HL-60/S4 treated with retinoic acid at 250 ng/mL for 4 days and 3 days (cell line): ENCODE measurements around the gene CERS2.
"Not testable (repeated sequence)": the region's sequence is repeated elsewhere in the genome, so short reads cannot be mapped to it uniquely, and the experiment has no call there.

Experiments used
- in situ Hi-C: fragments of 300-500 bp; cut with MboI; formaldehyde crosslinking; loops from 2 replicates; pipeline ENCODE4 v1.7.0; 2022; ENCODE audit warnings: low sequenced_read_pairs

CERS2 gene

DNA sequence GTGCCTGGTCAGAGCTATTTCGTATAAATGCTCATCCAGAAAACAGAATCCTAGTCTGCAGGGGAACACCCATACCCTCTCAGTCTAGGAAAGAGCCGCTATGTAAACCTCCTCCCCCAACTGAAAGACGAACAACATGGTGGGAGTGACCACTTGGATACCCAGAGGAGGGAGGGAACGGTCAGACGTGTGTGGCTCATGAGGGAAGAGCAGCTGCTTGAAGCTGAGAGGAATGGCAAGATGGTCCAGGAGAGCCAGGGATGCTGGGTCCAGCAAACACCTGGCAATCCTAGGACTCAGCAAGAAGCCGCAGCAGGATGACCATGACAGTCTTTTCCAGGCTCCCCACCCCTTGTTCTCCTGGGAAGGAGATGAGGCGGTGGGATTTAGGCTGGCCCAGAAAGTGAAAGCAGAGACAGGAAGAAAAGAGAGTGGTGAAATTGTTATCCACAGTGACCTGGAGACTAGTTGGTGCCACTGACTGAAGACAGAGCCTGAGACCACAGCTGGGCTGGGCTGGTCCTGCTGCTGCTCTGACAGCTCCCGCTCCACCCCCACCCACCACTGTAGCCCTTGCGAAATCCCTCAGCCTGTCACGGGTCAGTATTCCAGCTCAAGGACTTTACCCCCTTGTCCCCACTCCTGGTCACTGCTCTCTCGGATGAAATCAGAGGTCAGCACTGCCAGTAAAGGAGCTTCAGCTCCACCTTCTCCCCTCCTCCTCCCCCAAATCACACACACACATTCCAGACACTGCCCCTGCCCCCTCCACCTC is 3.6 kb downstream of the CERS2 start:
- in situ Hi-C loops = no loop called here

DNA sequence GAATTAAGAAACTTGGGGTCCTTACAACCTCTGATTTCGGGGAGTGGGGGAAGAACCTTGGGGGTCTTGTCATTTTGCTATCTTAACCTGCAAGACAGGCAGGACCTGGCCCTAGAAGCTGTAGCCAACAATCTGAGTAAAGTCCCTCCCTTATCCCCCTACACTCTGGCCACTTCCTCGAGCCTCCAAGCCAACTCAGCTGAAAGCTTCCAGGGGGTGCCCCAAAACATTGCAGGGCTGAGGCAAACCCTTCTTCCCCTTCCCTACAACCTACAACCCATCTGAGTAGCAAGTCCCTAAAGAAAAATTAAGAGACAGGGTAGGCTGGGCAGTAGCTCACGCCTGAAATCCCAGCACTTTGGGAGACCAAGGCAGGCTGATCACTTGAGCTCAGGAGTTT is 5.0 kb downstream of the CERS2 start:
- in situ Hi-C loops = no loop called here

DNA sequence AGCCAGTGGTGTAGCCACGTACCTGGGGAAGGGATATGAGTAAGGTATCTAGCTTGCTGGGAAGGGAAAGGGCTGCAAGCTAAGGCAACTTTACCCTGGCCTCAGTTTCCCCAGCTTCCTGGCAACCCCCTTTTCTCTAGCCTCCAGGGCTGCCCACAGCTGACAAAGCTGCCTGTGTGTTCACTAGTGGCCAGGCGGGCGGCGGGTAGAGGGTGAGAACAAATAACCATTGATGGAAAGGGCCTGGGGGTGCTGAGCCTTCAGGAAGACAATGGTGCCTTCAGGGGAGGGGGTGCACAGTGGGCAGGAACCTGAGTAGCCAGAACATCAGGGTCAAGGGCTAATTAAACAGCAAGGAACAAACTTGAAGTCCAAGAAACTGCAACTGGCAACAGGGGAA is 6.1 kb downstream of the CERS2 start:
- in situ Hi-C loops = no loop called here

DNA sequence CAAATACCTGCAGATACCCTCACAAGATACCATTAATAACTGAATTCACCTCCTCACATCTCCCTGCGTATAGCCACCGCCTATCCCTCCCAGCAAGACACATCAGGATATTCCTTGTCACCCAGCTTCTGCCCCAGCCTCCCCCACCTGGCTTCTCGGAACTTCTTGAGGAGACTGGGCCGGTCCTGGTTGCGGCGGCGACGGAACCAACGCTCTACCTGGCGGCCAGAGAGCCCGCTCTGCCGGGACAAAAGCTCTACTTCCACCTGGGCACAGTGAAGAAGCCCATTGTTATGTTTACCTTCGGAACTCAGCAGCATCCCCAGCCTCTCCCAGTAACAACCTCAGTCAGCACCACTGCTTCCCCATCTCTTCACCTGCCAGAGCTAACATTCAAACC is 6.7 kb downstream of the CERS2 start:
- in situ Hi-C loops = no loop called here

DNA sequence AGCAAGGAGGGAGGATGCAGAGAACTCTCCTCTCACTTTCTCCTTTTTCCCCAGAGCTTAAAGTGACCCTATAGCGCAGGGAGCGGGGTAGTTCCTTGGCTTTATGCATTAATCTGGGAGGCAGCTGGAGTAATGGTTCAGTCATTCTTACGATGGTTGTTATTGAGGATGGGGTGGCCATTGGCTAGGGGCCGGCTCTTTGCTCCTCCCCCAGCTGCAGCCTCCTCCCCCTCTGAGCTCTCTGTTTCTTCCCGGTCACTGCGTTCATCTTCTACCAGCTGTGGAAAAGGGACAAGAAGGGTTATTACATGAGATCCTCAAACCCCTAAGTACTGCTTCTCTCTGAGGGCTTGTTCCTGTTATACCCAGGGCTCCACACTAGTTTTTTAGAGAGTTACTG is 8.6 kb downstream of the CERS2 start:
- in situ Hi-C loops = no loop called here

DNA sequence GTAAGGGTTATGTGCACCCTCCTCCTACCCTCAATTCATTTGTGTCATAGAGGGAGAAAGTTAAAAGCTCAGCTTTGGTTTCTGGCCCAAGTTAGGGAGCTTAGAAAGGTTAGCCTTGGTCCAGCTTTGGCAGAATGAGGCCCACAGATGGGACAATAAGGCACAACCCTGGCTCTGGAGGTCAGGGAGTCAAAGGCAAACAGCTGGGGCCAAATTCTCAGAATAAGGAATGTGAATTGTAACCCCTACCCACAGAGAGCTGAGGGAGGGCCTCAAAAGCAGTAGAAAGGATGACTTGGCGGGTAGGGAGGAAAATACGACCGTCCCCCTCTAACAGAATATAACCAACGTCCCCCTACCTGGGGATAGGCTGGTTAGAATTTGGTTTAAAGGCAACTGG is 9.0 kb downstream of the CERS2 start:
- in situ Hi-C loops = no loop called here

DNA sequence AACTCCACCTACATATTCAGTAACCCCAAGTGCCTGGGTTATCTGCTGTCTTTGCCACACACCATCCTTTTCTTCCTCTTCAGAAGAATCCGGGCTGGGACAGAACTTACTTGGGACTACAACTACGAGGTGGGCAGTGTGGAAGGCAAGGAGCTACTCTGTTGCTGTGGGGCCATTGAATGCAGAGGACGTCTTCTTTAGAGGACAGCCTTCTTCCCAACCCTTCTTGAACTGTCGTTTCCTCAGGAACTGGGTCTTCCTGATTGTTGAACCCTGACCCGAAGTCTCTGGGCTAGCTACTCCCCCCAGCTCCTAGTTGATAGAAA is 10.5 kb downstream of the CERS2 start:
- in situ Hi-C loops = no loop called here

DNA sequence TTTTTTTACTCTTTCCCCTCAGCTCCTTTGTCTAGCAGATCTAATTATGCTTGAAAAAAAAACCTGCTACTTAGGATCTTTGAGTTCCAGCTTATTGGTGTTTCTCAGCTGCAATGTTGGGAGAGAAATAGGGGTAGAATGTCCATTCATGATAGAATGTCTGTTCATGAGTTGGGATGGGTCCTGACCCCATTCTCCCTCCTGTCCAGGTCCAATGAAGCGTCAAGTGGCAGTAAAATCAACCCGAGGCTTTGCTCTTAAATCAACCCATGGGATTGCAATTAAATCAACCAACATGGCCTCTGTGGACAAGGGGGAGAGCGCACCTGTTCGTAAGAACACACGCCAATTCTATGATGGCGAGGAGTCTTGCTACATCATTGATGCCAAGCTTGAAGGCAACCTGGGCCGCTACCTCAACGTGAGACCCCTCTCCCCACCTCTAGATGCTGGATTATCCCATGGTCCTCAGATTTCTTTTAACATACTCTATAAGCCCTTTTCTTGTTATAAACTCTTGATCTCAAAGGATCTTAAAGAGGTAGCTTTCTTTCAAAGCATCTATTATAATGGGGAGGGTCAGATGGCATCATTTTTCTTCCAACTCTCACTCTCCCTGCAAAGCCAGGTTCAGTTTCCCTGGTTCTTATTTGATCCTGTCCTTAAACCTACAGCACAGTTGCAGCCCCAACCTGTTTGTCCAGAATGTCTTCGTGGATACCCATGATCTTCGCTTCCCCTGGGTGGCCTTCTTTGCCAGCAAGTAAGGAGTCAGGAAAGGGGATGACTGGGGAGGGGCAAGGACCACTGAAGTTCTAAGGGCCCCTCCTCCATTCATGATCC is 11.1 kb downstream of the CERS2 start:
- in situ Hi-C loops = no loop called here

DNA sequence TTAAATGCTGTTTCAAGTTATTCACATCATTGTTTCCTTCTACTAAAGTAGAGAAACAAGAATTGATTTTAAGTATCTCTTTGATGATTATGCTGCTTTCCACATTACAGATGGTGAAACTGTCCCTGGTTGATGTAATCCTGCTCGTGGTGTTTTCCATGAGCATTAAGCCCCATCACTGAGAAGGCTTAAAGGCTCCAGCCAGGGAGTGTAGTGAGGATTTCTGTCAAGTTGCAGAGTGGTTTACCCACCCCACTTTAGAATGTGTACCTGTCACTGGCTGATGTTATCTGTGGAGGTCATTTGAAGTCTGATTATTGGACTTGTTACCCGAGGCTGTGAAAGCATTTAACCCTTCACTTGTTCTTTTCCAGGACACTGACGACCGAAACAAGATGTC is 12.9 kb downstream of the CERS2 start:
- in situ Hi-C loops = no loop called here

DNA sequence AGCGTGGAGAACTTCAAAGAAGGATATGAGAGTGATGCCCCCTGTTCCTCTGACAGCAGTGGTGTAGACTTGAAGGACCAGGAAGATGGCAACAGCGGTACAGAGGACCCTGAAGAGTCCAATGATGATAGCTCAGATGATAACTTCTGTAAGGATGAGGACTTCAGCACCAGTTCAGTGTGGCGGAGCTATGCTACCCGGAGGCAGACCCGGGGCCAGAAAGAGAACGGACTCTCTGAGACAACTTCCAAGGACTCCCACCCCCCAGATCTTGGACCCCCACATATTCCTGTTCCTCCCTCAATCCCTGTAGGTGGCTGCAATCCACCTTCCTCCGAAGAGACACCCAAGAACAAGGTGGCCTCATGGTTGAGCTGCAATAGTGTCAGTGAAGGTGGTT is 14.0 kb downstream of the CERS2 start:
- in situ Hi-C loops = no loop called here

DNA sequence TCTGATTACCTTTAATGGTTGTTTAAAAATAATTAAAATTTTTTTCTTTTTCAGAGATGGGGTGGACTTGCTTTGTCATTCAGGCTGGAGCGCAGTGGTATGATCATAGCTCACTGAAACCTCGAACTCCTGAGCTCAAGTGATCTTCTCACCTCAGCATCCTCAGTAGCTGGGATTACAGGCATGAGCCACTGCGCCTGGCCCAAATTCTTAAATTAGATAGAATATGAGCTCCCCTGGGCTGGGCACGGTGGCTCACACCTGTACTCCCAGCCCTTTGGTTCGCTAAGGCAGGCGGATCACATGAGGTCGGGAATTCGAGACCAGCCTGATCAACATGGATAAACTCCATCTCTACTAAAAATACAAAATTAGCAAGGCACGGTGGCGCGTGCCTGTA is 17.0 kb downstream of the CERS2 start:
- in situ Hi-C loops = no loop called here

DNA sequence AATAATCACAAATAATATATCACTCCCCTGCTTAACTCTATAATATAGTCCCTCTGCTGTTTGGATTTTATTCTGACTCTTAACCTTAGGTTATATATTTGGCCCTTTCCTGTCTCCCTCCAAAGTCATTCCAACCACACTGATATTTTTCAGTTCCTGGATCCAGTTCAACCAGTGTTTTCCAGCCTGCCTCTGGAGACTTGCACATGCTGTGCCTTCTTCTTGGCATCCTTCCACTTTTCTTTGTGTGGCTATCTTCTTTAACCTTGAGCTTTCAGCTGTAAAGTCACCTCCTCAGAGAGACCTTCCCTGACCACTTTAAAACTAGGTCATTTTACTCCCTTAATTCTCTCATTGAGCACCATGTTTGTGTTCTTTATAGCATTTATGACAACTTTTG is 19.4 kb downstream of the CERS2 start:
- in situ Hi-C loops = no loop called here

DNA sequence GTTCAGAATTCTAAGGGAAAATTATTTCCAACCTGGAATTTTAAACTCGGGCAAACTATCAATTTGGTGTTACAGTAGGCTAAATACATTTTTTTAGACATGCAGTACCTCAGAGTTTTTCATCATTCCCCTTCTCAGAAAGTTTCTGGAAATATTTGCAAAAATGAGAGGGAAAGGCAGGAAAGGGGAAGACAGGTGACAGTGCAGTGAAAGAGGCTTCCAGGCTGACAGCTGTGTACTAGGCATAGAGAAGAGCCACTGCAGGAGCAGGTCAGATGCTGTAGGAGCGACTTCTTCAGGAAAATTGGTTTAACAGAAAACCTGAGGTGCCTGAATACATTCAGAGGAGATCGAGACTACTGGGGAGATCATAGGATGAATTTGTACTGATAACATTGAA is 19.9 kb downstream of the CERS2 start:
- in situ Hi-C loops = no loop called here

DNA sequence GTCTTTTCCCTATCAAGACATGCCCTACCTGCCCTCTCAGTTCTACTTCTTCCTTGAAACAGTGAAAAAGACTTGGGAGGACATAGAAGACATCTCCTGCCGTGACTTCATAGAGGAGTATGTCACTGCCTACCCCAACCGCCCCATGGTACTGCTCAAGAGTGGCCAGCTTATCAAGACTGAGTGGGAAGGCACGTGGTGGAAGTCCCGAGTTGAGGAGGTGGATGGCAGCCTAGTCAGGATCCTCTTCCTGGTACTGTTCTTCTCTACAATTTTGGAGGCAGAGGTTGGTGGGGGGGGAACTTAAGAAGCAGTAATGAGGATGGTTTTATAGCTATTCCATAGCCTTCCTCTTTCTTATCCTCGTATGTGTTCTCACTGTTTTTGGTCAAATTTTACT is 29.8 kb downstream of the CERS2 start:
- in situ Hi-C loops = no loop called here

DNA sequence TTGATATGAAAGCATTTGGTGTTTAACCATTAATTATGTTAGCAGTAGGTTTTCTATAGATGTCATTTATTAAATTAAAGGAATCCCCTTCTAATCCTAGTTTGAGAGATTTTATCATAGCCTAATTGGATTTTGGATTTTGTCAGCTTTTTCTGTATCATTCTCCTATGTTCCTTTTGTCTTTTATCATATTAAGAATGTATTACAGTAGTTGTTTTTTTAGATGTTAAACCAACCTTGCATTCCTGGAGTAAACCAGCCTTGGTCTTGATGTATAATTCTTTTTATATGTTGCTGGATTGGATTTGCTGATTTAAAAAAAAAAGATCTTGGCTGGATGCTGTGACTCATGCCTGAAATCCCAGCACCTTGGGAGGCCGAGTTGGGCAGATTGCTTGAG is 42.9 kb downstream of the CERS2 start:
- in situ Hi-C loops = no loop called here

DNA sequence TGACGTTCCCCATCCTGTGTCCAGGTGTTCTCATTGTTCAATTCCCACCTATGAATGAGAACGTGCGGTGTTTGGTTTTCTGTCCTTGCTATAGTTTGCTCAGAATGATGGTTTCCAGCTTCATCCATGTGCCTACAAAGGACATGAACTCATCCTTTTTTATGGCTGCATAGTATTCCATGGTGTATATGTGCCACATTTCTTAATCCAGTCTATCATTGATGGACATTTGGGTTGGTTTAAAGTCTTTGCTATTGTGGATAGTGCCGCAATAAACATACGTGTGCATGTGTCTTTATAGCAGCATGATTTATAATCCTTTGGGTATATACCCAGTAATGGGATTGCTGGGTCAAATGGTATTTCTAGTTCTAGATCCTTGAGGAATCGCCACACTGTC is 45.9 kb downstream of the CERS2 start:
- in situ Hi-C loops = not testable (repeated sequence)

DNA sequence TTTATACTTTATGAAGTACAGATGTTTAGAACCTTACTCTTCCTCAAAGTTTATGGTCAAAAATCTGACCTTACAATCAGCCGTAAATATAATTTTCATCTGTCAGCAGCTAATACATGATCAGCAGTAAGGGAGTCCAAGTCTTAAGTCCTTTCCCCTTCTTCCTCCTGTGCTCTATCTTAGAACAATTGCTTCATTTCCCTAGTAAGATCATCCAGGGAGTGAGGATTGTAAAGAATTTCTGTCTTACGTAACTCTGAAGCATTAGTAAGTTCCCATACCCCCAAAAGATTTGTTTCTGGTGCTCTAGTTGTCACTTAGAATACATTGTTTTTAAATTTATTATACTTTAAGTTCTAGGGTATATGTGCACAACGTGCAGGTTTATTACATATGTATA is 46.3 kb downstream of the CERS2 start:
- in situ Hi-C loops = no loop called here

DNA sequence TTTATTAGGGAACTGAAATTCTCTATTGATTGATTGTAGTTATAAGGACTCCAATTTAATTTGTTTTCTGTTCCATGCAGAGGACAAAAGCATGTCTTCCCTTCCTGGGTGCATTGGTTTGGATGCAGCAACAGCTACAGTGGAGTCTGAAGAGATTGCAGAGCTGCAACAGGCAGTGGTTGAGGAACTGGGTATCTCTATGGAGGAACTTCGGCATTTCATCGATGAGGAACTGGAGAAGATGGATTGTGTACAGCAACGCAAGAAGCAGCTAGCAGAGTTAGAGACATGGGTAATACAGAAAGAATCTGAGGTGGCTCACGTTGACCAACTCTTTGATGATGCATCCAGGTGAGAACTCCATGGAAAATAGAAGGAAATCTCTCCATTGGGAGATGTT is 47.0 kb downstream of the CERS2 start:
- in situ Hi-C loops = no loop called here

DNA sequence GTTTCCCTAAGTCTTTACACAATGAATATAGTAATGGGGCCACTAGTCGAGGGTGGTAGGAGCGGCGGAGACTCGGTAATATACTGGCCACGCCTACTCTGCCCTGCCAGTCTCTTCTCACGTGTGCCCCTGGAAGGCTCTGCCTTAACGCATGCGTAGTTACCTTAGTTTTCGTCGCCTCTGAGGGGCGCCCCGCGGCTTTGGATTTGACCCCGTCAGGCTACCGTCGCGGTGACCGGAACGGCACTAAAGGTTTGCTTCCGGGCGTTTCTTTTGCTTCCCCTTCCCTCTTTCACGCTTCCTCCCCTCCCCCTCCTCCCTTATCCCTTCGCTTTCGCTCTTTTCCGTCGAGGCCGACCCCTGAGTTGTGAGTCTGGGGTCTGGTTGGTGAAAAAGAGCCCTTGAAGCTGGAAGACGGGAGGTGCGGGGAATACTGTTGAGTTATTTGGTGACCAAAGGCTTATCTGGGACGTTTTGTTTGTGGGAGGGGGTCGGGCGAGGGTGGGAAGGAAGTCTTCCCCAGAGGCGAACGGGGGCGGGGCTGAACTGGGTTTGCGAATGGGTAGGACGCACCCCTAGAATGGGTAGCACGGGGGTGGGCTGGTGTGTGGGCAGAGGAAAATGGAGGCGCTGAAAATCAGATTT is 48.4 kb downstream of the CERS2 start, which contains the start of gene SETDB1:
Gene SETDB1 (plus strand): TSS at position 267 of the 645 bp plus-strand sequence. CDS start 1,352 bp downstream, outside the sequence.
- in situ Hi-C loops = no loop called here

DNA sequence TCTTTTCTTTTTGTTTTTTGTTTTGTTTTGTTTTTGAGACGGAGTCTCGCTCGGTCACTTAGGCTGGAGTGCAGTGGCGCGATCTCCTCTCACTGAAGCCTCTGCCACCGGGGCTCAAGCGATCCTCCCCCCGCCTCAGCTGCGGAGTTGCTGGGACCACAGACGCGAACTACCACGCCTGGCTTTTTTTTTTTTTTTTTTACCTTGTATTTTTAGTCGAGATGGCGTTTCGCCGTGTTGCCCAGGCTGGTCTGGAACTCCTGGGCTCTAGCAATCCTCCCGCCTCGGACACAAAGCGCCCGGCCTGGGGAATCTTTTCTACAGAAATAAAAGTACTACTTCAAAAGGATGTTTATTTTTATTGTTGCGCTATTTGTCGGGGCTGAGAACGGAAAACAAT is 49.6 kb downstream of the CERS2 start:
- in situ Hi-C loops = no loop called here

DNA sequence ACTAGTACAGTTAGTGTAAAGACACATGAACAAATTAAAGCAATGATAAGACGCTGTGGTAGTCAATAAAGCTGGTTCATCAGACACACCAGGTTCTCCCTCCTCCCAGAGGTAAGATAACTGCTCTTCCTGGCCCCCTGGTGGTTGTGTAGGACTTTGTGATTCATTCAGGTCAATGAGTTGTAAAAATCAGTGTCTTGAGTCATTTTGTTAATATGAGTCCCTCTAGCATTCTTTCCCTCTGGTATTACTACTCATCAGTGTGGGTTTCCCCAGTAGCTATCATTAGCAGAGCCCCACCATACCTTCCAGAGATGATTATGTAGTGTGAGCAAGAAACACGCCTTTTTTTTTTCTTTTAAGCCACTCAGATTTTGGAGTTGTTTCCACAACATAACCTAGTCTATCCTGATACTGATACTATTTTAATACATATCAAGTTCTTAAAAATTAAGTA is 52.1 kb downstream of the CERS2 start:
- in situ Hi-C loops = no loop called here

DNA sequence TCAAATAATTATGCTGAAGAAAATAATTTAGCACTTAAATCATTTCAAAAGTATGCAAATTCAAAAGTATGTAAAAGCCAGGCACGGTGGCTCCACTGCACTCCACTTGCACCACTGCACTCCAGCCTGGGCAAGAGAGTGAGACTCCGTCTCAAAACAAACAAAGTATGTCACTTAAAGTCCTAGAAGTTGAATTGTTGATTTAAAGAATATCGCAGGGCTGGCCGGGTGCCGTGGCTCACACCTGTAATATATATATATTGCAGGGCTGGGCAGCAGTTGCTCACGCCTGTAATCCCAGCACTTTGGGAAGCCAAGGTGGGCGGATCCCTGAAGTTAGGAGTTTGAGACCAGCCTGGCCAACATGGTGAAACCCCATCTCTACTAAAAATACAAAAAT is 57.2 kb downstream of the CERS2 start:
- in situ Hi-C loops = no loop called here
